ENCODE results near the gene PCSK1. TPM values are rescaled to one million over a fixed set of nuclear protein-coding genes. Genes with fewer than 3 reads are reported as not detected.

Gene PCSK1
- polyA plus RNA-seq, 1 of the 3 experiments (the other 2 are of a cell fraction): 0.08 TPM

GRCh38 chr5:96348536-96348935 is 84.5 kb downstream of the PCSK1 start:
- H3K27me3 ChIP-seq (ENCODE audit: insufficient read depth): no peaks in the 10 kb centered on the region
- ChIA-PET POLR2A (no interaction called here), CTCF (interaction anchor here (0.8 to 2.4 kb wide), 2 partner anchors 254 kb away, joined by 4 to 18 read pairs; no protein-coding TSS in a partner anchor)
- TF ChIP-seq CHD2 (IDR thresholded peaks at IDR 0.05; ENCODE audit: low read length, partially characterized antibody): no peak
- no peak overlapping the region for H3K4me2 ChIP-seq
- H3K4me3 ChIP-seq (ENCODE audit: low read depth in 2 of 2, low read length in 1 of 2): no peak overlapping the region
- DNase-seq: no peak
- 100% methylated on average over 1 of the region's 1 CpG for WGBS (ENCODE audit: low lambda C conversion rate)
- H3K9me2 ChIP-seq: no peaks in the 10 kb centered on the region
- no peak overlapping the region for H3K9ac ChIP-seq
- no peak overlapping the region for H3K27ac ChIP-seq (ENCODE audit: low read depth in 2 of 2, low read length in 1 of 2)
- H3K9me3 ChIP-seq: no peaks in the 10 kb centered on the region
- peaks cover 0 to 7% of the 10 kb centered on the region in 2 experiments; a peak in 1 of 4 replicates for H3K4me1 ChIP-seq (ENCODE audit: control insufficient read depth in 1 of 2, insufficient read depth in 2 of 2, low read depth in 1 of 2, low read length in 1 of 2)
- H3F3A ChIP-seq (replicated peaks; ENCODE audit: insufficient read depth): no peaks in the 10 kb centered on the region
- H3K79me2 ChIP-seq (ENCODE audit: insufficient read depth): no peaks in the 10 kb centered on the region
- H3K36me3 ChIP-seq (replicated peaks in 1 of 2; ENCODE audit: control insufficient read depth in 1 of 2, insufficient read depth in 2 of 2, low read length in 1 of 2): no peaks in the 10 kb centered on the region
- no peaks in the 10 kb centered on the region for H4K20me1 ChIP-seq (ENCODE audit: insufficient read depth)
- no peak overlapping the region for H2AFZ ChIP-seq (ENCODE audit: low read depth)

GRCh38 chr5:96347502-96348292 is 85.4 kb downstream of the PCSK1 start:
- H3K9me2 ChIP-seq: no peaks in the 10 kb centered on the region
- no peak for DNase-seq
- POLR2A ChIA-PET: no interaction called here
- H2AFZ ChIP-seq (ENCODE audit: low read depth): no peak overlapping the region
- no peak overlapping the region for H3K4me3 ChIP-seq (ENCODE audit: low read depth in 2 of 2, low read length in 1 of 2)
- no peak overlapping the region for H3K9ac ChIP-seq
- H4K20me1 ChIP-seq (ENCODE audit: insufficient read depth): no peaks in the 10 kb centered on the region
- H3K27ac ChIP-seq (ENCODE audit: low read depth in 2 of 2, low read length in 1 of 2): no peak overlapping the region
- no peaks in the 10 kb centered on the region for H3K27me3 ChIP-seq (ENCODE audit: insufficient read depth)
- TF ChIP-seq MXI1 (IDR thresholded peaks at IDR 0.05; ENCODE audit: low read depth, low read length) (no peak), USF1 (IDR thresholded peaks at IDR 0.05; ENCODE audit: borderline replicate concordance, low read depth) (no peak), GABPA (IDR thresholded peaks at IDR 0.05; ENCODE audit: low read depth) (no peak), NRF1 (IDR thresholded peaks at IDR 0.05; ENCODE audit: low read depth, low read length) (no peak), RXRA (IDR thresholded peaks at IDR 0.05; ENCODE audit: borderline replicate concordance, low read depth) (no peak), MAX (IDR thresholded peaks at IDR 0.05; ENCODE audit: low read depth) (no peak), REST (IDR thresholded peaks at IDR 0.05; ENCODE audit: low read depth, low read length) (no peak)
- CTCF ChIA-PET: interaction anchor here (0.8 to 5.7 kb wide), 2 partner anchors 253 to 254 kb away, joined by 4 to 112 read pairs; no protein-coding TSS in a partner anchor
- no peaks in the 10 kb centered on the region for H3K9me3 ChIP-seq
- no peaks in the 10 kb centered on the region for H3K36me3 ChIP-seq (replicated peaks in 1 of 2; ENCODE audit: control insufficient read depth in 1 of 2, insufficient read depth in 2 of 2, low read length in 1 of 2)
- H3K79me2 ChIP-seq (ENCODE audit: insufficient read depth): no peaks in the 10 kb centered on the region
- peaks cover 0 to 7% of the 10 kb centered on the region in 2 experiments; a peak in 2 of 4 replicates for H3K4me1 ChIP-seq (ENCODE audit: control insufficient read depth in 1 of 2, insufficient read depth in 2 of 2, low read depth in 1 of 2, low read length in 1 of 2)
- WGBS (ENCODE audit: low lambda C conversion rate): 70% methylated on average over 4 of the region's 4 CpGs
- H3F3A ChIP-seq (replicated peaks; ENCODE audit: insufficient read depth): no peaks in the 10 kb centered on the region
- H3K4me2 ChIP-seq: no peak overlapping the region
